HCT116 (cell line): ENCODE data around the gene TMUB1. TPM values are rescaled to one million over a fixed set of nuclear protein-coding genes. Genes with fewer than 3 reads are reported as not detected.

ENCODE experiments used
- ATAC-seq: fragments of 200-7000 bp; cut with Tn5 transposase; 2 replicates; pipeline ENCODE4 v1.9.1; 2020; ENCODE audit warnings: mild to moderate bottlenecking, moderate library complexity
- BruUV-seq: library from RNA; stranded (reverse); fragments of 400-500 nt; replicated peaks from 2 replicates; lab custom pipeline; 2021; lab: Mats Ljungman, UMichigan
- CTCF ChIA-PET: fragments of 300-600 bp; sonication (Branson Sonifier 250); formaldehyde crosslinking; loops from one replicate; lab custom pipeline; 2021; ENCODE audit warnings: antibody characterized with exemption; lab: Charles Lee
- POLR2A ChIA-PET: fragments of 300-600, 350-600 bp; sonication (Branson Sonifier 250); formaldehyde crosslinking; loops from one replicate; lab custom pipeline; 2021; ENCODE audit warnings: antibody characterized with exemption; lab: Charles Lee
- RAD21 ChIA-PET, 2 experiments: fragments of 300-600 bp; sonication (Branson Sonifier 250); formaldehyde crosslinking; loops; one replicate each; lab custom pipeline; 2023; ENCODE audit warnings: low total read pairs in 2 of 2; ENCODE audit not compliant: uncharacterized antibody in 2 of 2, unreplicated experiment in 2 of 2, low non-redundant PET in 1 of 2; lab: Charles Lee
- DNase-seq: peaks from one replicate; pipeline ENCODE4 v3.0.0-alpha.2; 2010; ENCODE audit warnings: low read depth, low spot score
- H2AFZ ChIP-seq: fragments of 200-600 bp; shearing (Covaris generic), sonication (generic); 2 replicates; pipeline ENCODE4 v1.6.1; 2017; ENCODE audit warnings: low read depth, mixed run types, mixed read lengths, antibody characterized with exemption, low read length; ENCODE audit not compliant: poor library complexity, severe bottlenecking
- H3K27ac ChIP-seq: 2 replicates; pipeline ENCODE4 v1.5.1; 2012; ENCODE audit warnings: low read depth, low read length
- H3K27me3 ChIP-seq: fragments of 200-600 bp; sonication (generic); 2 replicates; pipeline ENCODE4 v1.6.1; 2016; ENCODE audit warnings: mixed run types, low read length, mixed read lengths; ENCODE audit not compliant: insufficient read depth
- H3K36me3 ChIP-seq, 2 experiments: fragments of 200-500 bp in 1 of 2; fragments of 200-600 bp in 1 of 2; sonication (Bioruptor generic) in 1 of 2; sonication (generic) in 1 of 2; 2 replicates each; pipeline versions ENCODE4 v1.5.1 to v1.6.1; 2014 to 2016; ENCODE audit warnings: low read length in 2 of 2, inconsistent platforms in 1 of 2, mixed read lengths in 1 of 2, mixed run types in 1 of 2; ENCODE audit not compliant: insufficient read depth in 2 of 2, control insufficient read depth in 1 of 2
- H3K4me1 ChIP-seq, 2 experiments: fragments of 200-600 bp in 1 of 2; sonication (generic) in 1 of 2; 2 replicates each; pipeline versions ENCODE4 v1.5.1 to v1.6.1; 2012 to 2017; ENCODE audit warnings: low read length in 2 of 2, inconsistent platforms in 1 of 2, mild to moderate bottlenecking in 1 of 2, mixed read lengths in 1 of 2, mixed run types in 1 of 2, moderate library complexity in 1 of 2; ENCODE audit not compliant: insufficient read depth in 2 of 2, control insufficient read depth in 1 of 2
- H3K4me2 ChIP-seq: fragments of 200-600 bp; sonication (generic); 2 replicates; pipeline ENCODE4 v1.6.1; 2017; ENCODE audit warnings: mixed run types, low read length, mixed read lengths
- H3K4me3 ChIP-seq, 2 experiments: fragments of 200-600 bp in 1 of 2; sonication (generic) in 1 of 2; replicated peaks in 1 of 2; 2 replicates each; pipeline ENCODE4 v1.5.1; 2011 to 2016; ENCODE audit warnings: low read length in 2 of 2, control low read depth in 1 of 2, low read depth in 1 of 2, mild to moderate bottlenecking in 1 of 2, mixed read lengths in 1 of 2, mixed run types in 1 of 2
- H3K79me2 ChIP-seq: fragments of 200-600 bp; sonication (generic); 2 replicates; pipeline ENCODE4 v1.6.1; 2017; ENCODE audit warnings: mild to moderate bottlenecking, mixed run types, low read length, moderate library complexity, mixed read lengths; ENCODE audit not compliant: insufficient read depth
- H3K9ac ChIP-seq: fragments of 200-600 bp; sonication (generic); 2 replicates; pipeline ENCODE4 v1.6.1; 2016; ENCODE audit warnings: low read length, mixed read lengths
- H3K9me2 ChIP-seq: fragments of 200-600 bp; sonication (generic), shearing (Covaris generic); 2 replicates; pipeline ENCODE4 v1.6.1; 2017; ENCODE audit warnings: mixed run types, mild to moderate bottlenecking, moderate library complexity; ENCODE audit not compliant: insufficient read depth
- H3K9me3 ChIP-seq, 2 experiments: fragments of 200-500 bp in 1 of 2; fragments of 200-600 bp in 1 of 2; sonication (Bioruptor generic) in 1 of 2; sonication (generic) in 1 of 2; 2 replicates each; pipeline ENCODE4 v1.6.1; 2014 to 2017; ENCODE audit warnings: low read length in 2 of 2, mixed read lengths in 2 of 2, inconsistent platforms in 1 of 2, low read depth in 1 of 2, mild to moderate bottlenecking in 1 of 2, mixed run types in 1 of 2, moderate library complexity in 1 of 2; ENCODE audit not compliant: control insufficient read depth in 1 of 2, insufficient read depth in 1 of 2
- H4K20me1 ChIP-seq: fragments of 200-600 bp; sonication (generic), shearing (Covaris generic); 2 replicates; pipeline ENCODE4 v1.6.1; 2017; ENCODE audit warnings: mixed run types, mild to moderate bottlenecking, moderate library complexity; ENCODE audit not compliant: insufficient read depth
- CBX3 ChIP-seq: IDR thresholded peaks from 2 replicates; pipeline ENCODE4 v1.6.1; 2012; ENCODE audit warnings: low read depth
- EGR1 ChIP-seq: IDR thresholded peaks from 2 replicates; pipeline ENCODE4 v1.6.1; 2012; ENCODE audit warnings: low read depth
- ELF1 ChIP-seq: IDR thresholded peaks from 2 replicates; pipeline ENCODE4 v1.6.1; 2012; ENCODE audit warnings: low read depth, borderline replicate concordance
- FOSL1 ChIP-seq: IDR thresholded peaks from 2 replicates; pipeline ENCODE4 v1.6.1; 2012; ENCODE audit warnings: low read depth
- POLR2A ChIP-seq: IDR thresholded peaks from 2 replicates; pipeline ENCODE4 v1.7.0; 2011; ENCODE audit warnings: borderline replicate concordance; ENCODE audit not compliant: insufficient read depth, insufficient read length; ENCODE audit errors: extremely low read depth
- POLR2AphosphoS5 ChIP-seq: IDR thresholded peaks from 2 replicates; pipeline ENCODE4 v1.6.1; 2011; ENCODE audit warnings: mild to moderate bottlenecking, low read depth, low read length, moderate library complexity
- RAD21 ChIP-seq: IDR thresholded peaks from 2 replicates; pipeline ENCODE4 v1.6.1; 2012; ENCODE audit warnings: low read depth, mild to moderate bottlenecking
- SIN3A ChIP-seq: IDR thresholded peaks from 2 replicates; pipeline ENCODE4 v1.6.1; 2012; ENCODE audit warnings: low read depth
- SP1 ChIP-seq: IDR thresholded peaks from 2 replicates; pipeline ENCODE4 v1.6.1; 2012; ENCODE audit warnings: low read depth
- SRF ChIP-seq: IDR thresholded peaks from 2 replicates; pipeline ENCODE4 v1.6.1; 2012; ENCODE audit warnings: low read depth
- TCF7L2 ChIP-seq: IDR thresholded peaks from 2 replicates; pipeline ENCODE4 v1.7.0; 2011; ENCODE audit warnings: borderline replicate concordance, inconsistent platforms; ENCODE audit not compliant: insufficient read depth, insufficient read length; ENCODE audit errors: extremely low read depth
- ZFX ChIP-seq: fragments of 450-650 bp; IDR thresholded peaks from 2 replicates; pipeline ENCODE4 v1.6.1; 2017
- ZNF274 ChIP-seq: fragments of 200-500 bp; sonication (Bioruptor generic); IDR thresholded peaks from 2 replicates; pipeline ENCODE4 v1.6.1; 2014; ENCODE audit warnings: mild to moderate bottlenecking, low read depth, low read length, inconsistent platforms
- intact Hi-C: fragments of 100-400 bp; cut with micrococcal nuclease; formaldehyde crosslinking; loops from 2 replicates; pipeline ENCODE4 v1.10.0; 2022
- total RNA-seq: library from RNA; stranded (reverse); gene quantifications from one replicate; pipeline ENCODE4 v1.2.1, GENCODE V29; 2021; ENCODE audit not compliant: unreplicated experiment
- TF ChIP-seq, protein P1 (sequence below): IDR thresholded peaks from 2 replicates; pipeline ENCODE4 v1.6.1; 2011; ENCODE audit warnings: mild to moderate bottlenecking, low read length, moderate library complexity; ENCODE audit not compliant: insufficient replicate concordance; ENCODE audit errors: extremely low read depth
- TF ChIP-seq, protein P2 (sequence below): IDR thresholded peaks from 2 replicates; pipeline ENCODE4 v1.6.1; 2012; ENCODE audit warnings: low read depth
- TF ChIP-seq, protein P3 (sequence below), 3 experiments: fragments of 200-600 bp in 1 of 3; sonication (generic) in 1 of 3; IDR thresholded peaks in 2 of 3; conservative IDR thresholded peaks in 1 of 3; 2 replicates each; pipeline ENCODE4 v1.5.1; 2012 to 2017; ENCODE audit warnings: low read depth in 2 of 3, low read length in 2 of 3, antibody characterized with exemption in 1 of 3, borderline replicate concordance in 1 of 3, control low read depth in 1 of 3, mild to moderate bottlenecking in 1 of 3, mixed read lengths in 1 of 3, mixed run types in 1 of 3, moderate library complexity in 1 of 3; ENCODE audit not compliant: insufficient read depth in 1 of 3
- TF ChIP-seq, protein P4 (sequence below): IDR thresholded peaks from 2 replicates; pipeline ENCODE4 v1.6.1; 2012

TMUB1 gene
- total RNA-seq, 1 experiment from 2014 or later = 75.8 TPM

DNA sequence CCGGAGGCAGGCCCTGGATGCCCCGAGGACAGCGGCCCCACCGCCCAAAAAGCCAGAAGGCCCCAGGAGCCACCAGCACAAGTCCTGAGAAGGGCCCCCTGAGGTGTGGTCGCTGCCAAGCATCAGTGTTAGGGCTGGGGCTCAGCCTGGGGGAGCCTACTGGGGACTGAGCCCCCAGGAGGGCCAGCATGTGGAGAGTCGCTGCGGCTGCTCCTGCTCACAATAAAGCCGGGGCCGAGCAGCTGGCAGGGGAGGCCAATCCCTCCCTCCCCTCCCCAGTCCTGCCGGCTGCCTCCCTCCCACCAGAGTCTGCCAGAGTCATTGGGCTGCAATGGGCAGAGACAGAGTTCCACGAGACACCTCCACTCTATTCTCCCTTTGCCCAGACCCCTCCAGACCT lies 38.0 kb downstream of the TMUB1 start:
- no peaks in the 10 kb centered on the region for H3K4me1 ChIP-seq
- TF ChIP-seq SP1 = no peak
- no peak for TF ChIP-seq POLR2AphosphoS5
- TF ChIP-seq ZFX = no peak
- TF ChIP-seq, protein P1, sequence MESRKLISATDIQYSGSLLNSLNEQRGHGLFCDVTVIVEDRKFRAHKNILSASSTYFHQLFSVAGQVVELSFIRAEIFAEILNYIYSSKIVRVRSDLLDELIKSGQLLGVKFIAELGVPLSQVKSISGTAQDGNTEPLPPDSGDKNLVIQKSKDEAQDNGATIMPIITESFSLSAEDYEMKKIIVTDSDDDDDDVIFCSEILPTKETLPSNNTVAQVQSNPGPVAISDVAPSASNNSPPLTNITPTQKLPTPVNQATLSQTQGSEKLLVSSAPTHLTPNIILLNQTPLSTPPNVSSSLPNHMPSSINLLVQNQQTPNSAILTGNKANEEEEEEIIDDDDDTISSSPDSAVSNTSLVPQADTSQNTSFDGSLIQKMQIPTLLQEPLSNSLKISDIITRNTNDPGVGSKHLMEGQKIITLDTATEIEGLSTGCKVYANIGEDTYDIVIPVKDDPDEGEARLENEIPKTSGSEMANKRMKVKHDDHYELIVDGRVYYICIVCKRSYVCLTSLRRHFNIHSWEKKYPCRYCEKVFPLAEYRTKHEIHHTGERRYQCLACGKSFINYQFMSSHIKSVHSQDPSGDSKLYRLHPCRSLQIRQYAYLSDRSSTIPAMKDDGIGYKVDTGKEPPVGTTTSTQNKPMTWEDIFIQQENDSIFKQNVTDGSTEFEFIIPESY = no peak
- TF ChIP-seq ZNF274 = no peak
- TF ChIP-seq ELF1 = no peak
- TF ChIP-seq CBX3 = no peak
- no peak for TF ChIP-seq SIN3A
- no peak for TF ChIP-seq RAD21
- TF ChIP-seq, protein P2, sequence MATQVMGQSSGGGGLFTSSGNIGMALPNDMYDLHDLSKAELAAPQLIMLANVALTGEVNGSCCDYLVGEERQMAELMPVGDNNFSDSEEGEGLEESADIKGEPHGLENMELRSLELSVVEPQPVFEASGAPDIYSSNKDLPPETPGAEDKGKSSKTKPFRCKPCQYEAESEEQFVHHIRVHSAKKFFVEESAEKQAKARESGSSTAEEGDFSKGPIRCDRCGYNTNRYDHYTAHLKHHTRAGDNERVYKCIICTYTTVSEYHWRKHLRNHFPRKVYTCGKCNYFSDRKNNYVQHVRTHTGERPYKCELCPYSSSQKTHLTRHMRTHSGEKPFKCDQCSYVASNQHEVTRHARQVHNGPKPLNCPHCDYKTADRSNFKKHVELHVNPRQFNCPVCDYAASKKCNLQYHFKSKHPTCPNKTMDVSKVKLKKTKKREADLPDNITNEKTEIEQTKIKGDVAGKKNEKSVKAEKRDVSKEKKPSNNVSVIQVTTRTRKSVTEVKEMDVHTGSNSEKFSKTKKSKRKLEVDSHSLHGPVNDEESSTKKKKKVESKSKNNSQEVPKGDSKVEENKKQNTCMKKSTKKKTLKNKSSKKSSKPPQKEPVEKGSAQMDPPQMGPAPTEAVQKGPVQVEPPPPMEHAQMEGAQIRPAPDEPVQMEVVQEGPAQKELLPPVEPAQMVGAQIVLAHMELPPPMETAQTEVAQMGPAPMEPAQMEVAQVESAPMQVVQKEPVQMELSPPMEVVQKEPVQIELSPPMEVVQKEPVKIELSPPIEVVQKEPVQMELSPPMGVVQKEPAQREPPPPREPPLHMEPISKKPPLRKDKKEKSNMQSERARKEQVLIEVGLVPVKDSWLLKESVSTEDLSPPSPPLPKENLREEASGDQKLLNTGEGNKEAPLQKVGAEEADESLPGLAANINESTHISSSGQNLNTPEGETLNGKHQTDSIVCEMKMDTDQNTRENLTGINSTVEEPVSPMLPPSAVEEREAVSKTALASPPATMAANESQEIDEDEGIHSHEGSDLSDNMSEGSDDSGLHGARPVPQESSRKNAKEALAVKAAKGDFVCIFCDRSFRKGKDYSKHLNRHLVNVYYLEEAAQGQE = no peak
- TF ChIP-seq, protein P3, sequence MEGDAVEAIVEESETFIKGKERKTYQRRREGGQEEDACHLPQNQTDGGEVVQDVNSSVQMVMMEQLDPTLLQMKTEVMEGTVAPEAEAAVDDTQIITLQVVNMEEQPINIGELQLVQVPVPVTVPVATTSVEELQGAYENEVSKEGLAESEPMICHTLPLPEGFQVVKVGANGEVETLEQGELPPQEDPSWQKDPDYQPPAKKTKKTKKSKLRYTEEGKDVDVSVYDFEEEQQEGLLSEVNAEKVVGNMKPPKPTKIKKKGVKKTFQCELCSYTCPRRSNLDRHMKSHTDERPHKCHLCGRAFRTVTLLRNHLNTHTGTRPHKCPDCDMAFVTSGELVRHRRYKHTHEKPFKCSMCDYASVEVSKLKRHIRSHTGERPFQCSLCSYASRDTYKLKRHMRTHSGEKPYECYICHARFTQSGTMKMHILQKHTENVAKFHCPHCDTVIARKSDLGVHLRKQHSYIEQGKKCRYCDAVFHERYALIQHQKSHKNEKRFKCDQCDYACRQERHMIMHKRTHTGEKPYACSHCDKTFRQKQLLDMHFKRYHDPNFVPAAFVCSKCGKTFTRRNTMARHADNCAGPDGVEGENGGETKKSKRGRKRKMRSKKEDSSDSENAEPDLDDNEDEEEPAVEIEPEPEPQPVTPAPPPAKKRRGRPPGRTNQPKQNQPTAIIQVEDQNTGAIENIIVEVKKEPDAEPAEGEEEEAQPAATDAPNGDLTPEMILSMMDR (IDR thresholded peaks at IDR 0.05 in 2 of 3, conservative IDR thresholded peaks at IDR 0.05 in 1 of 3; ENCODE audit: borderline replicate concordance in 1 of 3, insufficient read depth in 1 of 3, low read depth in 2 of 3, low read length in 2 of 3) = no peak
- no peak for TF ChIP-seq EGR1
- TF ChIP-seq, protein P4, sequence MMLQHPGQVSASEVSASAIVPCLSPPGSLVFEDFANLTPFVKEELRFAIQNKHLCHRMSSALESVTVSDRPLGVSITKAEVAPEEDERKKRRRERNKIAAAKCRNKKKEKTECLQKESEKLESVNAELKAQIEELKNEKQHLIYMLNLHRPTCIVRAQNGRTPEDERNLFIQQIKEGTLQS = no peak
- no peak for TF ChIP-seq POLR2A
- no peak for TF ChIP-seq SRF
- TF ChIP-seq FOSL1 = no peak
- TF ChIP-seq TCF7L2 = no peak
- no peaks in the 10 kb centered on the region for H3K36me3 ChIP-seq
- ChIA-PET POLR2A (no interaction called here), RAD21 (no interaction called here), CTCF (no interaction called here)
- H3K27me3 ChIP-seq = no peaks in the 10 kb centered on the region
- ATAC-seq = no peak
- H4K20me1 ChIP-seq = no peaks in the 10 kb centered on the region
- no peak overlapping the region for H3K27ac ChIP-seq
- intact Hi-C loops = no loop called here
- BruUV-seq = no TSS peak
- no peak for DNase-seq
- no peak overlapping the region for H3K4me3 ChIP-seq
- no peaks in the 10 kb centered on the region for H3K9me3 ChIP-seq
- no peak overlapping the region for H3K4me2 ChIP-seq
- no peaks in the 10 kb centered on the region for H3K9me2 ChIP-seq
- H3K9ac ChIP-seq = no peak overlapping the region
- no peak overlapping the region for H2AFZ ChIP-seq
- no peaks in the 10 kb centered on the region for H3K79me2 ChIP-seq
